HepG2 (cell line): Measurements from ENCODE around the gene CD101. TPM values are rescaled to one million over a fixed set of nuclear protein-coding genes. Genes with fewer than 3 reads are reported as not detected.

Experiments
- HNRNPK ChIP-seq: fragments of 200-400 bp; formaldehyde crosslinking; IDR thresholded peaks from 2 replicates; pipeline ENCODE4 v1.6.1; 2018; ENCODE audit warnings: low read length, low read depth, moderate library complexity, mild to moderate bottlenecking; ENCODE audit not compliant: poor library complexity, severe bottlenecking
- MED13 ChIP-seq: sonication (generic); formaldehyde crosslinking; IDR thresholded peaks from 2 replicates; pipeline ENCODE4 v1.5.0; 2020; ENCODE audit warnings: missing genetic modification reagents
- NFAT5 ChIP-seq: sonication (generic); formaldehyde crosslinking; IDR thresholded peaks from 2 replicates; pipeline ENCODE4 v1.4.0; 2020; ENCODE audit warnings: missing genetic modification reagents
- PRDM15 ChIP-seq: sonication (generic); formaldehyde crosslinking; IDR thresholded peaks from 2 replicates; pipeline ENCODE4 v1.4.0; 2020; ENCODE audit warnings: missing genetic modification reagents
- STAT5B ChIP-seq: sonication (generic); formaldehyde crosslinking; IDR thresholded peaks from 2 replicates; pipeline ENCODE4 v1.4.0; 2020; ENCODE audit warnings: missing genetic modification reagents
- UBTF ChIP-seq: sonication (generic); formaldehyde crosslinking; IDR thresholded peaks from 2 replicates; pipeline ENCODE4 v1.4.0; 2020; ENCODE audit warnings: mild to moderate bottlenecking, missing genetic modification reagents
- ZFP37 ChIP-seq: sonication (generic); formaldehyde crosslinking; IDR thresholded peaks from 2 replicates; pipeline ENCODE4 v1.4.0; 2020; ENCODE audit warnings: missing genetic modification reagents, borderline replicate concordance
- ZMYM4 ChIP-seq: sonication (generic); formaldehyde crosslinking; IDR thresholded peaks from 2 replicates; pipeline ENCODE4 v1.8.1; 2023; ENCODE audit warnings: mild to moderate bottlenecking, missing genetic modification reagents
- ZNF274 ChIP-seq: sonication (generic); formaldehyde crosslinking; IDR thresholded peaks from 2 replicates; pipeline ENCODE4 v1.5.1; 2020; ENCODE audit warnings: mild to moderate bottlenecking, missing genetic modification reagents
- ZNF33B ChIP-seq: sonication (generic); formaldehyde crosslinking; IDR thresholded peaks from 2 replicates; pipeline ENCODE4 v1.5.1; 2020; ENCODE audit warnings: mild to moderate bottlenecking, missing genetic modification reagents
- ZNF34 ChIP-seq: sonication (generic); formaldehyde crosslinking; IDR thresholded peaks from 2 replicates; pipeline ENCODE4 v1.4.0; 2020; ENCODE audit warnings: mild to moderate bottlenecking, missing genetic modification reagents, borderline replicate concordance
- ZNF451 ChIP-seq: sonication (generic); formaldehyde crosslinking; IDR thresholded peaks from 2 replicates; pipeline ENCODE4 v1.5.0; 2020; ENCODE audit warnings: mild to moderate bottlenecking, missing genetic modification reagents
- ZNF552 ChIP-seq: sonication (generic); formaldehyde crosslinking; IDR thresholded peaks from 2 replicates; pipeline ENCODE4 v1.9.0; 2022; ENCODE audit warnings: missing genetic modification reagents, mild to moderate bottlenecking, borderline replicate concordance
- ZNF556 ChIP-seq: sonication (generic); formaldehyde crosslinking; IDR thresholded peaks from 2 replicates; pipeline ENCODE4 v1.4.0; 2020; ENCODE audit warnings: mild to moderate bottlenecking, missing genetic modification reagents, borderline replicate concordance
- polyA plus RNA-seq, 8 experiments: library from polyadenylated mRNA; depleted of rRNA in 3 of 8; stranded (reverse) in 7 of 8; unstranded in 1 of 8; fragments of >200 nt; fragmentation: Illumina TruSeq in 4 of 8; extraction: Trizol in 4 of 8; gene quantifications; 2 replicates each; pipeline versions ENCODE4 v1.2.1 to v1.2.3, GENCODE V29; 2011 to 2016; ENCODE audit warnings: low read depth in 4 of 8, missing spikeins in 1 of 8, mixed read lengths in 1 of 8; ENCODE audit not compliant: insufficient read depth in 1 of 8
- total RNA-seq, 5 experiments: library from RNA; depleted of rRNA; stranded (reverse); fragments of >200 nt; fragmentation: Illumina TruSeq; extraction: Trizol; gene quantifications; 2 replicates each; pipeline ENCODE4 v1.2.3, GENCODE V29; 2016; ENCODE audit warnings: low read depth in 1 of 5
- TF ChIP-seq, protein P1 (sequence below): sonication (generic); formaldehyde crosslinking; IDR thresholded peaks from 2 replicates; pipeline ENCODE4 v1.8.1; 2023; ENCODE audit warnings: mild to moderate bottlenecking, missing genetic modification reagents, borderline replicate concordance

CD101 gene
- total and polyA plus RNA-seq, 2 of the 13 experiments (the other 11 are each of a cell fraction or from before 2014, with no cell fraction given) = 0.05 to 0.09 TPM

DNA sequence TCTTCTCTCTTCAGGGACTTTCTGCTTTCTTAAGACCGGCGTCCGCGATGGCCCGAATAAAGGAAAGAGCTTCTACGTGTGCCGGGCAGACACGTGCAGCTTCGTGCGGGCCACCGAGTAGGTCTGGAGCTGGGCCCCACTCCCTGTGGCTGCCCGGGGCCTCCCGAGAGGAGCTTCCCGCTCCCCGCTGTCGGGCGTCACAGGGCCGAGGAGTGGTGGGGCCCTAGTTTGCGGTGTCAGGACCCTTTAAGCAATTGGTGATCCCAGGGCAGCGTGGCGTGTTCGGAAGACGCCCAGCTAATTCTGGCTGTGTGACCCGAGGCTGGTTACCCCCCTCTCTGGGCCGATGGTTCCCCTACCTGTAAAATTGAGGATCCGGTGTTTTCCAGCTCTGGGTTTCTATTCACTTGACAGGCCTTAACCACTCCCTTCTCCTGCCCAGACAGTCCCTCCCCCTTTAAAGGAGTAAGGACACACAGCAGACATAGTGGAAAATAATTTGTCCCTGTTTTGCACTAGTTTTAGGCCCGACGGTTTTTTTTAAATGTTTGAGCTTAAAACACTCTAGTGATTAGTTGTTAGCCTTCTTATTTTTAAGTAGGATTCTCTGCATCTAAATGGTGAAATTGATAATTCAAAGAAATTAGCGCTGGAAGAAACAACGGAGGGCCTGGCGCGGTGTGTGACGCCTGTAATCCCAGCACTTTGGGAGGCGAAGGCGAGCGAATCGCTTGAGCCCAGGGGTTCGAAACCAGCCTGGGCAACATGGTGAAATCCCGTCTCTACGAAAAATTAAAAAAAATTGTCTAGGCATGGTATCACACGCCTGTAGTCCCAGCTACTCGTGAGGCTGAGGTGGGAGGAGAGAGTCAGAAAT lies 59.1 kb downstream of the CD101 start (continued):
- TF ChIP-seq ZNF451 (CRISPR knock-in tag) (no peak), ZNF274 (CRISPR knock-in tag) (no peak), ZFP37 (no peak), PRDM15 (CRISPR knock-in tag) (no peak), STAT5B (no peak), NFAT5 (no peak), ZNF34 (no peak), MED13 (CRISPR knock-in tag) (no peak), ZNF556 (CRISPR knock-in tag) (no peak), ZMYM4 (CRISPR knock-in tag) (no peak), ZNF33B (CRISPR knock-in tag) (no peak), UBTF (no peak; the same call in 1 of the 2 replicates), ZNF552 (CRISPR knock-in tag) (no peak), HNRNPK (no peak)
- TF ChIP-seq, protein P1, sequence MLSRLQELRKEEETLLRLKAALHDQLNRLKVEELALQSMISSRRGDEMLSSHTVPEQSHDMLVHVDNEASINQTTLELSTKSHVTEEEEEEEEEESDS (CRISPR knock-in tag) = no peak
